HG03575 (cell line): Measurements from ENCODE around the gene KLF16.

Source experiments
- ATAC-seq: cut with Tn5 transposase; IDR thresholded peaks from one replicate; pipeline ENCODE4 v1.9.1; 2021; ENCODE audit not compliant: unreplicated experiment, insufficient number of reproducible peaks, low FRiP score; ENCODE audit errors: extremely low read depth

Gene KLF16

DNA sequence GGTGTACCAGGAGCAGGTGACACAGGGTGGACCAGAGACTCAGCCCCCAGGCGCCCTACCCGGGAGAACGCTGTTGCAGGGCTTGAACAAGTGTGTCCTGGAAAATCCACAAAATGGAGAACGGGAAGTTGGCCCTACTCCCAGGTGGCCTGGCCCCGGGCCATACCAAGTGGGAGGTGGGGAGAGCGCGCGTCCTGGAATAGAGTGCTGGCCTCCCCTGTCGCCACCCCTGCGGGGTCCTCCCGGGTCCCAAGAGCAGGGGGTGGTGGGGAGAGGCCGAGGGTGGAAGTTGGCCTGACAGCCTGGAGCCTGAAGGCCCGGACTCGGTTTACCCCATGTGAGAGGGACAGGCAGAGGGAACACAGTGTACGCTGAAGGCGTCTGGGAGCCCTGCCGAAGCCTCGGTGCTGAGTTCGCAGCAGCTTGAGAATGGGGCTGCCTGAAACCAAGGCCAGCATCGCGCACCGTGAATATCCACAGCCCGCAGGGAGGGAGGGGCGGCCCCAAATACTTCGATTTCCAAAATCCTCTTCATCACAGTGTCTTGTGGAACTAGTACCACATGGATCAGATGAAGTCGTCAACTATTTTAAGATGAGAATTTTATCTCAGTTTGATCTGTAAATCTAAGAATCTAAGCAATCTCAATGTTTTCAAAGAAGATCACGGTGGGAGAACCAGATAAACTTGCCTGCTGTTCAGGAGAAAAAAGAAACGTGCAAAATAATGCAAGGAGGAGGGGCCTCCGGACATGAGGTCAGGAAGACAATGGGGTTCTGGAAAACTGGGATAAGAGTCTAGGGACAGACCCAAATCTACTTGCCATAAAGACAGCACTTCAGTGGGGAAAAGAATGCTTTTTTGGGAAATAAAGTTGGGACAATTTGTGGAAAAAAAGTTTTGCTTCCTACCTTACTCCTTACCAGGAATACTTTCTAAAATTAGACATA, 10.4 kb upstream of the KLF16 start:
- no peak for ATAC-seq

DNA sequence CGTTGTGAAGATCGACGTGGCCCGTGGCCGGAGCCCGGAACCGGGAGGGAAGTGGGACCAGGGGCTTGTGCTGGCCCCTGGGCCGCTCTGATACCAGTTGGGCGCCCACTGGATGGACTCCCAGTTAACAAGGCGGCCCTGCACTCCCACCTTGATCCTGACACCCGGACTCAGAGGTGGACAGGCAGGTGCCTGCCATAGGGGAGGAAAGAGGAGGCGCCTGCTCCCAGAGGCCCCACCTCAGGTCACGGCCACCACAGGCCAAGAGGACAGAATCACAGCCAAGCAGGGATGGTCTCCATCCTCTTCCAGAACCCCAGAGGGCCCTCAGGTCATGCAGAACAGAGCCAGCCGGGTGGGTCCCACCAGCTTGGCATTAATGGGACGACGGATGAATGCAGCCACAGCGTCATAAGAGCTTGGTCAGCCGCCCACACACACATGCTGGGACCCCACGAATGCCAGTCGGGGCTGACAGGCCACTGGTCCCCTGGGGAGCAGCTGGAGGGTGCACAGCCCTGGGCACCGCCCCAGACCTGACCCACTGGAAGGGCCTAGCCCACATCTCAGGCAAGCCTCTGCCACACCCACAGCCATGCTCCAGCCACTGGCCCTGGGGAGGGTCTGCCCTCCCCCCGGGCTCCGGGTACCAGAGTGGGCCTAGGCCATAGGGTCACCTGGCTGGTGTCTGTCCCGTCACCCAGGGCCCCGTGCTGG, 9.6 kb upstream of the KLF16 start:
- ATAC-seq = no peak

DNA sequence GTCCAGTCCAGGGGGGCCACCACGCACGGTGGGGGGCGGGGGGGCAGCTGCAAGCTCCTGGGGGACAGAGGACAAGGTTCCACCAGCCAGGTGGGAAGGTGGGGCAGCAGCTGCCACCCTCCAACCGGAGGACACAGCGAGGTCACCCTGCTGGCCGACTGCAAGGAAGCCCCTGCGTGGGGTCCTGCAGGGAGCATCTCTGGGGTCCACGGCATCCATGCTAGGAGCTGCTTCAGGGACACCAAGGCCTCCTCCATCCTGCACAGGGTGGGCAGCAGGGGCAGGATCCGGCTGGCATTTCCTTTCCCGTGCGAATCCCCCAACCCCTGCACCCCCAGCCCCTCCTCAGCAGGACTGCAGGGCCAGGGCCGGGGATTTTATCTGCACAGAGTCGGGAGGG, 8.3 kb upstream of the KLF16 start:
- no peak for ATAC-seq

DNA sequence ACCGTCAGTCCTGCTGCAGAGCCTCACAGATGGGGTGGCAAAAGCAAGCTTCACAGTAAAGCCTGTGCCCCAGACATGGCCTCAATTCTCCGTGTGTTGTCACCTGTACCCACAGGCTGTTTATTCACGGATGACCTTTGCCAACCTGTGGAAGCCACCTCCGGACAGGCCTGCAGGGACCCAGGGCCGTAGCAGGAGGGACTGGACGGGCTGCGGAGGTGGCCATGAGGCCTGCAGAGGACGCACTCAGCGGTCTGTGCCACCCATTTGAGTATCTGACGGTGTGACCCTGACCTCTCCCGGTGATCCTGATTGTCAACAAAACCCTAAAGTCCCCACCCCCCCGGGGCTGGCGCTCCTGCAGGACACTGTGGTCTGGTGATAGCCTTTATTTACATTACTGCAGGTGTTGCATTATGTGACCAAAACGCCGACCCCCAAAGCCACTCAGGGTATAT, 7.8 kb upstream of the KLF16 start:
- ATAC-seq = no peak

DNA sequence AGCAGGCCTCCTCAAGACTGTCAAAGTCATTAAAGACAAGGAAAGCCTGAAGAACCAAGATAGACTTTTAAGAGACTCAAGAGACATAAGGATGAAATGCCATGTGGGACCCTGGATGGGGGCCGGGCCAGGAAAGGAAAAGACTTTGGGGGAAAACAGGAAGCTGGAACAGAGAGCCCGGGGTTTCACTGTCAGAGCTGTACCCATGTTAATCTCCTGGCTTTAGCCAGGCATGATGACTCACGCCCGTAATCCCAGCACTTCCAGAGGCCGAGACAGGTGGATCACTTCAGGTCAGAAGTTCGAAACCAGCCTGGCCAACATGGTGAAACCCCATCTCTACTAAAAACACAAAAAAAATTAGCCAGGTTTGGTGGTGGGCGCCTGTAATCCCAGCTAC, 5.6 kb upstream of the KLF16 start:
- ATAC-seq = no peak

DNA sequence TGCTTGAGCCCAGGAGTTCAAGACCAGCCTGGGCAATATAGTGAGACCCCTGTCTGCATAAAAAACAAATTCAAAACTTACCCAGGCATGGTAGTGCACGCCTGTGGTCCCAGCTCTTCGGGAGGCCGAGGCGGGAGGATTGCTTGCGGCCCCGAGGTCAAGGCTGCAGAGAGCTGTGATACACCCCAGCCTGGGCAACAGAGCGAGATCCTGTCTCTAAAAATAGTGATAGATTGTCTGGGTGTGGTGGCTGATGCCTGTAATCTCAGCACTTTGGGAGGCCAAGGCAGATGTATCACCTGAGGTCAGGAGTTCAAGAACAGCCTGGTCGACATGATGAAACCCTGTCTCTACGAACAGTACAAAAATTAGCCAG, 4.0 kb upstream of the KLF16 start:
- ATAC-seq = no peak

DNA sequence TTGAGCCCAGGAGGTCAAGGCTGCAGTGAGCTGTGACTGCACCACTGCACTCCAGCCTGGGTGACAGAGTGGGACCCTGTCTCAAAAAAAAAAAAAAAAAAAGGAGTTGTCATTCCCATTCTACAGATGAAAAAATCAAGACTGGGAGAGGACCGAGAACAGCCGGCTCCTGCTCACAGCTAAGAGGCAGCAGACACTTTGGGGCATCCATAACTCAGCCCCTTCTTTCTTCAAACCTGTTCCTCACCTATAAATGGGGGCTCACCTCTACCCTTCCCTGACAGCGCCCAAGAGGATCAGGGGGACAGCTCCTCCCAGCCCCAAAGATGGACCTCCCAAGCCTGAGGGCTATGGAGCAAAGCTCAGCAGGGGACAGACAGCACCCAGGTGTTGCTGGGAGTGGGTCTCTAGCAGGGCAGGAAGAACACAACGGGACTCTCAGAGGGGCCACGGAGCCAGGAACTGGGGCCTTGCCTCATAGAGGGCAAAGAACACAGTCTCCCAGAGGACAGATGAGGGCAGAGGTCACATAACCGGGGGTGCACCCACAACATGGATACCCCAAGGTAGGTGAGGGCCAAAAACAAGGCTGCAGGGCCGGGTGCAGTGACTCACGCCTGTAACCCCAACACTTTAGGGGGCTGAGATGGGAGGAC, 3.4 kb upstream of the KLF16 start:
- ATAC-seq = no peak

DNA sequence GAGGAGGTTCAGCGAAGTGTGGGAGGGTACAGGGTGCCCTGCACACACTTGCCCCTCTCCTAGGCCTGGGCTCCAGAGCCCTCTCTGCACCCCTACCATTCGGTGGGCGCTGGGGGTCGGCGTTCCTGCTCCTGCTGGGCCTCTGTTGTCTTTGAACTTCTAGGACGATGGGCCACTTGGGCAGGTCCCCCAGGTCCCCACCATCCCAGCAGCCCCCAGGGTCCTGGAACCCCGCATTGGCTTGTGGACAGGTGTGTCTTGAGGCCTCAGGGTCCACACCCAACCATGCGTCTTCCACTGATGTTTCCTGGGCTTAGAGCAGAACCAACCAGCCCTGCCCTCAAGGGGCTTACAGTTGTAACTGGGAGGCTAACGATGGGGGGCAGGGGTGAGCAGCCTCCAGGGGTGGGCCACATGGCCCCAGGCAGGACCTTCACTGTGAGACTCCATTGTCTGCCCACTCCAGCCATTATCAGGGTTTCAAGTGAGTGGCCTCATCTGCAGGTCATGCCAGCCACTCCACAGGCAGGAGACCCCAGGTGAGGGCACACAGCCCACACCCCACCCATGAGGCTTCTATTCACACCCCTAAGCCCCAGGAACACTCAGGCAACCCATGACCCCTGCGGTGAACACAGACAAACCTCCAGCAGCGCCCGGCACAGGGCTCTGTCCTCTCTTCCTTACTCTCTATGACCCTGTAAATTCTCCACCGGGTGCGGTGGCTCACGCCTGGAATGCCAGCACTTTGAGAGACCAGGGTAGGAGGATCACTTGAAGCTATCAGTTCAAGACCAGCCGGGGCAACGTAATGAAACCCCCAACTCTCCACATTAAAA, 2.0 kb upstream of the KLF16 start:
- no peak for ATAC-seq

DNA sequence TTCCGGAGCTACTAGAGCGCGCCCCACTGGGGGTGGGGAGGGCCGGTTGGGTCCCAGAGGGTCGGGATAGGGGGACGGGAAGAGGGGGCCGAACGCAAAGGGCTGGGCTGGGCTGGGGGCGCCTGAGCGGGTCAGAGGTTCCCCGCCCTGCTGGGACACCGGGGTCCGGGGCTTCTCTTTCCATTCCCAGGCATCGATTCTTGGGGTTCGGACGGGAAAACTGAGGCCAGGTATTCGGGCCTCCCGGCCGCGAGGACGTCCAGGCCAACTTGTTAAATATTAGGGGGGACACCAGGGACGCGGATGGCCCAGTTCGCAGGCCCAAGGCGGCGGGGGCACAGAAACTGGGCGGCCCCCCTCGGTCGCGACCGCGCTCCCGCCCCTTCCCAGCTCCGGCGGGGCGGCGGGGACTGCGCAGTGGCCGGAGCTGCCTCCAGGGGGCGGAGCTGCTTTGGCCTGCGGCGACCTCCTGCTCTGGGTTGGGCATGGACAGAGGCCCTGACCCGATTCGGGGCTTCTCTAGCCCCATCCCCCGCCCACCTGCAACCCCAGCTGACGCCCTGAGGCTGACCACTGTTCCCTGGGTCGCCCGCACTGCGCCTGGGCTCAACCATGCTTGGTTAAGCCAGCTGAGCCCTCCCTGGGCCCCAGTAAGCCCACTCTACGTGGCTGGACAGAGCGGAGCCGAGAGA, 1.2 kb upstream of the KLF16 start:
- no peak for ATAC-seq

DNA sequence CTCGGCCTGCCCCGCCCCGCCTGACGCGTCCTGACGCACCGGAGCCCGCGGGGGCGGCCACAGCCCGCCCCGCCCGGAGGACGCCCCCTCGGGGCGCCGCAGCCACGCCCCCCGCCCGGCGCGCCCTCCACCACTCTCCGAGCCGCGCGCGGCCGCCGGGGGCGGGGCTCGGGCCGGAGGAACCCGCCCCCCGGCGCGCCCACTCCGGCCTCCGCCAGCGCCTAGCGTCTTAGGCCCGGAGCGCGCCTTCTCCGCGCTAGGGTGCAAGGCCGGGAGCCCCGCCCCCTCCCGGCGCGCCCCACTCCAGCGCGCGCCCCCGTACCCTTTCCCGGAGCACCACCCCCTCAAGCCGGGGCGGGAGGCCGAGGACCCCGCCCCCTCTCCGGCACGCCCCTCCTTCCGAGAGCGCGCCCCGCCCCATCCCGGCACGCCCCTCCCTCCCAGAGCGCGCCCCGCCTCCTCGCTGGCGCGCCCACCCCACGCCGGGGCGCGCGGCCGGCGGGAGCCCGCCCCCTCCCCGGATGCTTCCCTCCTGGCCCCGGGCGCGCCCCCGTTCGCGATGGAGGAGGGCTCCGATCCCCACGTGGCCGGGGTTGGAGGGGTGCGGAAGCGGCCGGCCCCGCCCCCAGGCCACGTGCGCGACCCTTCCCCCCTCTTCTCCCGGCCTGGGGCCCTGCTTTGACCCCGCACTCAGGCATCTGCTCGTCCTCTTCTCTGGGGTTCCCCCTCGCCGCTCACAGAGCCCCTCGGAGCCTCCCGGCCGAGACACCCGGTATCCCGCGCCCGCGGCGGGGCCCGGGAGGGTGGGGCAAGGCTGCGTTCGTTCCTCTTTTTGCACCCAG, 480 bp upstream of the KLF16 start:
- ATAC-seq = no peak

DNA sequence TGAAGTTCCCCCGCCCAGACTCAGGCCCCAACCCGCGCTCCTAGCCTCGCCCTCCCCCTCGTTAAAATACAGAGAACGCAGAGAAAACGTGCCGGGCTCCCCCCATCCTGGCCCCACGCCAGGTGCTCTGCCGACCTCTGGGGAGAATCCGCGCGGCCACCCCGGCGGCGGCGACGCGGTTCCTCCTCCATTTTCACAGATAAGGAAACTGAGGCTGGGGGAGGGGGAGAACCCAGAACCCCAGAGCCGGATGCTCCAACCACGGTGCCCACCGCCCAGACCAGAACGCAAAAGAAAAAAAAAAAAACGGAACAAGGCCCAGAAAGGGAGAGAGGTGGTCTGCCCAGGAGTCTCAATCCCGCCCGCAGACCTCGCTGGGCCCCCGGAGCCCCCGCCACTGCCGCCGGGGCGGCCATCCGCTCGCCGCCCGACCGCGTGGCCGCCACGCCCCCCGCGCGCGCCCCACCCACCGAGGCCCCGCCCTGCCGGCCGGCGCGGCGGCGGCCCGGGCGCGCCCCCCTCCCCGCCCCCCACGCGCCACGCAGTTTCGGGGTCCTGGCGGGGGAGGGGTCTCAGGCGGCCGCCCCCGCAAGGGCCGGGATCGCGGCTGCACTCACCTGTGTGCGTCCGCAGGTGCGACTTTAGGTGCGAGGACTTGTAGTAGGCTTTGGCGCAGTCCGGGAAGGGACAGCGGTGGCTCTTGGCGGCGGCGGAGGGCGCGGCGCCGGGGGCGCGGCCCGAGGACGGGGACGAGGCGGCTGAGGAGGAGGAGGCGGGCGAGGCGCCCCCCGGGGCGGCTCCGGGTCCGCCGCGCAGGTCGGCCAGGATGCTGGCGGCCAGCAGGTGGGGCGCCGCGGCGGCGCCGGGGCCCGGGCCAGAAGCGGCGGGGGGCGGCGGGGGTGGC, 703 bp downstream of the KLF16 start:
- ATAC-seq = no peak

DNA sequence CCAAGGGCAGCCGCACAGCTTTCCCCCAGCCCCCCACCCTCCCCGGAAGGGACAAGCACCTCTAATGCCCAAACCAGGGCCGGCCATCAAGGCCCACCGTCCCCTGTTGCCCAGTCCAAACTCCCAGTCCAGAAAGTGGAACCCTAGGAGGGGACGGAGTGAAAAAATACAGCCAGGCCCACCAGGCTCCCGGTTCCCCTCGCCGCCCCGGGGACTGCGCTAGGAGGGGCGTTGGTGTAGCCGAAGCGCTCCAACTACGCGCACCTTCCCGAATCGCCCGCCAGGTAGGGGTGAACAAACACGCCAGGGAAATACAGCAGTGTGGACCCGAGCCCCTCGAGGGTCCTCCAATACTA, 1.3 kb downstream of the KLF16 start:
- ATAC-seq = no peak

DNA sequence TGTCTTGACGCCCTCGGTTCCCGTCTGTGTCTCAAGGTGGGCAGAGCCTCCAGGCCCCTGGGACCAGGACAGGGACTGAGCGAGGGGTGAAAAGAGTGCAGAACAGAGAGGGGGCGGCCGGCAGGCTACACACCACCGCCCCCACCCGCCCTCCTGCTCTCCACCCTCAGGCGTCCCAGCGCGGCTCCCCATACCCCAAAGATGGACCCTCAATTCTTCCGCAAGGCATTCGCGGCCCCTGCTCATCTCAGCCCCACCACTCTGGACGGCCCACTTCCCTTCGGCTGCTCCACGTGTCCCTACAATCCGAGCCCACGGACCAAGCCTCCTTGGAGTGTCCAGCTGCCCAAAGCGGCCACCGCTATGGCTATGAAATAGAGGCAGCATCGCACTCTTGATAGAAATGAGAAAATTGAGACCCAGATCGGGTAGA, 1.8 kb downstream of the KLF16 start:
- ATAC-seq = no peak

DNA sequence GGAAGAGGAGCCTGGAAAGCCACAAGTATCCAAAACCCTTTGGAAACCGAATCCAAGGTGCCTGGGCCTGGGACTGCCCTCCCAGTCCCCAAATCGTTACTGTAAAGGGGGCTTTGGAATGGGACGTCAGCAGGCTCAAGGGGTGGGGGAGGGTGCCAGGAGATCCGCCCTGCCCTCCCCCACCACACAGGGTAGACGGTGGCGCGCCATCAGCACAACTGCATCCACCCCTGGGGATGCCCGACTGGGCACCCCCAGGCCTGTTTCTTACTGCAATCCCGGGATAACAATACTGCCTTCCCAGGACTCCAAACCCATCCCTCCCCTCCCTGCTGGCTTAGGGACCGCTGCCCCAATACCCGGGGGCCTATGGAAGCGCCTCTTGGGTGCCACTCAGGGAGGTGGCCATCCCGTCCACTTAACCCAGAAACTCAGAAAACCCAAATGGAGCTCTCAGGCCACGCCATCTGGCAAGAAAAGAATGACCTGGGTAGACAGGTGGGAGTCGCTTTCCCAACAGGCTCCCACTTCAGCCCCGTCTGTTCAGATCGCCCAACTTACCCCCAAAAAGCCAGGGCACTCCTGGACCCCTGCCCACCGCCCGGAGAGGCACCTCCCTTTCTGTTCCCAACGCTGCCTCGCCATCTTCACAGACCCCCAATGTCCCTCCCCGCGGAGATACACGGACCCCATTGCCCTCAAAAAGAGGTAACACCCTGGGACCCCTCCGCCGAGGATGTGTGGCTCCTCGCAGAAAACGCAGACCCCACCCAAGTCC, 2.4 kb downstream of the KLF16 start:
- no peak for ATAC-seq

DNA sequence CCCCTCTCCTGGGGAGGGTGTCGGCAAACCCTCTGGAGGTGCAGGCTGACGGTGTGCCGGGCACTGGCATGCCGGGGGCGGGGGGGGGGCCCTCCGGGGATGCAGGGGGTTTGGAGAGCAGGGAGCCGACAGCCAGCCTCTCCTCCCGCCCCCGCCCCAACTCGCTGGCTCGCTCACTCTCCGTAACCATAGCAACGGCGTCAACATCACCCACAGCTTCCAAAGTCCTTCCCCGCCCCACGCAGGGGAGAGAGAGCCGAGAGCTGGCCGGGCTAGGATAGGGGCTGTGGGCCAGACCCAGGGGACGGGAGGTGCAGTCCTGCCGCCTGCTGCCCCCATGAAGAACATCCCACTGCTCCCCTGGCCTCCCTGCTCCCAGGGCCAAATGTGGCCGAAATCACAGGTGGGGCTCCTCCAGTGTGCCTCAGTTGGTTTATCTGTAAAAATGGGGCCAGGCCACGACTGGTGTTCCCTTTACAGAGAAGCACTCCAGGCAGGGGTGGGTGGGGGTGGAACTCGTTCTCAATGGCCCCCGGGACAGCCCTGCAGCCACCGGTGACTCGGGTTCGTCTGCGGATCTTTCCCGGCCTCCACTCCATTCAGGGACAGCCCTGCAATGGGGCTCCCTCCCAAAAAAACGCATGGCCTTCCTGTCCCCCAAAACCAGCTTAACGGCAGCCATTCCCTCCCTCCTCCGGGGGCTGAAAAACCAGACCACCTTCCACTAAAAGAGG, 3.2 kb downstream of the KLF16 start:
- no peak for ATAC-seq
